Measurements from ENCODE around the gene FBXO45. TPM values are rescaled to one million over a fixed set of nuclear protein-coding genes. Genes with fewer than 3 reads are reported as not detected.

Gene FBXO45
- total and polyA plus RNA-seq, 4 experiments from 2014 or later = 3.0 to 12.0 (median 8.2) TPM

DNA sequence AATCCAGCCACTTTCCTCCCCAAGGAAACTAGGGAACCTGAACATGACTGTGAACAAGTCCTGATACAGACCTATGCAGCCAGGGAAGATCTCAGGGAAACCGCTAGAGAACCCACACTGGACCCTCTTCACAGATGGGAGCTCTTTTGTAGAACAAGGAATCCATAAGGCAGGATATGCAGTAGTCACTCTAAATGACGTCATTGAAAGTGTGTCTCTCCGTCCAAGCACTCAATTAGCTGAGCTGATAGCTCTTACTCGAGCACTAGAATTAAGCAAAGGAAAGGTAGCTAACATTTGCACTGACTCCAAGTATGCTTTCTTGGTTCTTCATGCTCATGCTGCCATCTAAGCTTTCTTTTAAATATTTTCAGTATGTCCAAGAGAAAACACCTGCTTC is 43.3 kb upstream of the FBXO45 start:
- no peaks in the 10 kb centered on the region for H3K27me3 ChIP-seq (ENCODE audit: insufficient read depth, low read length)
- peaks cover 0 to 5% (median 5%) of the 10 kb centered on the region in 4 donors for H3K4me1 Mint-ChIP-seq
- H3K9me3 Mint-ChIP-seq = peaks cover 0 to 25% (median 17%) of the 10 kb centered on the region in 8 donors
- H3K27me3 Mint-ChIP-seq = peaks cover 0 to 1% of the 10 kb centered on the region in 2 donors
- H3K27ac Mint-ChIP-seq = no peak overlapping the region
- no peak overlapping the region for H3K4me3 Mint-ChIP-seq
- peaks cover 0 to under 1% of the 10 kb centered on the region in 2 donors for H3K9me3 ChIP-seq (ENCODE audit: control insufficient read depth in 1 of 2, low read length in 2 of 2)
- no peak for DNase-seq
- intact Hi-C loops (cut with micrococcal nuclease) = no loop called here
- H3K27ac ChIP-seq (ENCODE audit: low read depth, low read length) = no peak overlapping the region
- H3K36me3 ChIP-seq (ENCODE audit: insufficient read depth, low read length) = no peaks in the 10 kb centered on the region
- ChIA-PET CTCF (ENCODE audit: partially characterized antibody) (interaction anchor here (0.6 to 9.8 kb wide), 5 partner anchors 9 to 269 kb away, joined by 3 to 113 read pairs (median 17); no protein-coding TSS in a partner anchor), POLR2A (ENCODE audit: partially characterized antibody) (no interaction called here)
- no peaks in the 10 kb centered on the region for H3K4me1 ChIP-seq (ENCODE audit: insufficient read depth, low read length)
- H3K36me3 Mint-ChIP-seq = peaks cover 7 to 10% of the 10 kb centered on the region in 2 donors
- H3K4me3 ChIP-seq (ENCODE audit: low read length in 2 of 2) = no peak overlapping the region

DNA sequence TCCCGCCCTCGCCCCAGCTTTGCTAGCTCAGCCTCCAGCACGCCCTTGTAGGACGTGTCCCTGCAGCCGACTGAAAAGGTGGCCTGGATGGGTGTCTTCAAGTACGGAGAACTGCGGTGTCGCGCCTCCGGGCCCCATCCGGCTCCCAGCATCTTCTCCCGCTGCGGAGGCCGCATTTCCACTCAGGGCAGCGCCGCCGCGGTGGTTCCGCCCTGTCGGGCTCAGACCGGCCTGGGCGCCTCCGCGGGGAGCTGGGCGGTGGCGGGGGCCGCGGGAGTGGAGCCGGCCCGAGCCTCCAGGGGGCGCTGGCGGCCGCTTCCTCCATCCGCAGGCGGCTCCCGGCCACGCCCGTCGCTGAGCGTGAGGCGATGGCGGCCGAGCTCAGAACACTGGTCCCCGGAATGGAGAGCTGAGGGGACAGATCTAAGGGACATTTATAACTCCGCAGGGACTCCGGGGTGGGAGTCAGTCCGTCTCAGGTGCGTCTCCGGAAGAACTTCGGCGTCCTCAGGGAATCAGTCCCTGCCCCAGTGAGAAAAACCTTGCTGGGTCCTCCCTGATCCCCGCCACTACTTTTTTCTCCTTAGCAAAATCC is 39.7 kb upstream of the FBXO45 start:
- Mint-ChIP-seq H3K4me1 (peaks cover 0 to 5% (median 5%) of the 10 kb centered on the region in 4 donors), H3K27me3 (peaks cover 0 to 5% of the 10 kb centered on the region in 2 donors), H3K9me3 (peaks cover 0 to 4% (median 0%) of the 10 kb centered on the region in 8 donors), H3K36me3 (no peaks in the 10 kb centered on the region), H3K27ac (peak overlapping the region in 5 of 7 donors; percentile 23 to 85 (median 46)), H3K4me3 (peak overlapping the region; percentile 42 to 84 (median 70))
- Histone ChIP-seq H3K27ac (ENCODE audit: low read depth, low read length) (no peak overlapping the region), H3K4me1 (ENCODE audit: insufficient read depth, low read length) (no peaks in the 10 kb centered on the region), H3K27me3 (ENCODE audit: insufficient read depth, low read length) (no peaks in the 10 kb centered on the region), H3K9me3 (ENCODE audit: control insufficient read depth in 1 of 2, low read length in 2 of 2) (no peaks in the 10 kb centered on the region), H3K36me3 (ENCODE audit: insufficient read depth, low read length) (no peaks in the 10 kb centered on the region), H3K4me3 (ENCODE audit: low read length in 2 of 2) (peak overlapping the region; percentile 47 to 60)
- peak; percentile 59 to 78 (median 66) for DNase-seq
- ChIA-PET CTCF (ENCODE audit: partially characterized antibody) (interaction anchor here (0.6 to 1.9 kb wide), 47 partner anchors 8 to 293 kb away, joined by 3 to 15 read pairs (median 4); partner anchors contain the start of genes FBXO45 and WDR53), POLR2A (ENCODE audit: partially characterized antibody) (interaction anchor here (0.7 to 2.1 kb wide), 12 partner anchors 15 to 414 kb away, joined by 3 to 29 read pairs (median 4); partner anchors contain the start of genes CEP19, DYNLT2B, FBXO45 and NCBP2)
- intact Hi-C loops (cut with micrococcal nuclease) = loop anchor here (1.0 to 2.0 kb wide), 3 partner anchors 25 to 156 kb away; partner anchors contain the start of genes FBXO45, RNF168 and WDR53

DNA sequence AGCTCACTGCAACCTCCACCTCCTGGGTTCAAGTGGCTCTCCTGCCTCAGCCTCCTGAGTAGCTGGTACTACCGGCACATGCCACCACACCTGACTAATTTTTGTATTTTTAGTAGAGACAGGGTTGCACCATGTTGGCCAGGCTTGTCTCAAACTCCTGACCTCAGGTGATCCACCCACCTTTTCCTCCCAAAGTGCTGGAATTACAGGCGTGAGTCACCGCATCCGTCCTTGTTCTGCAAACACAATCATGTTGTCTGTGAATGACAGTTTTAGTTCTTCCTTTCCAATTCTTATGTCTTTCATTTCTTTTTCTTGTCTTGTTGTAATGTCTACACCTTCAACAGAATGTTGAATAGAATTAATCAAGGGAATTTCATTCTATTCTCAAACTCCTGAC is 37.0 kb upstream of the FBXO45 start:
- Histone ChIP-seq H3K27ac (ENCODE audit: low read depth, low read length) (no peak overlapping the region), H3K27me3 (ENCODE audit: insufficient read depth, low read length) (no peaks in the 10 kb centered on the region), H3K9me3 (ENCODE audit: control insufficient read depth in 1 of 2, low read length in 2 of 2) (no peaks in the 10 kb centered on the region), H3K4me3 (ENCODE audit: low read length in 2 of 2) (no peak overlapping the region), H3K4me1 (ENCODE audit: insufficient read depth, low read length) (no peaks in the 10 kb centered on the region), H3K36me3 (ENCODE audit: insufficient read depth, low read length) (no peaks in the 10 kb centered on the region)
- ChIA-PET POLR2A (ENCODE audit: partially characterized antibody) (no interaction called here), CTCF (ENCODE audit: partially characterized antibody) (interaction anchor here (1.4 to 1.6 kb wide), 2 partner anchors 10 to 78 kb away, joined by 3 to 10 read pairs; no protein-coding TSS in a partner anchor)
- Mint-ChIP-seq H3K4me1 (peaks cover 0 to 7% (median 5%) of the 10 kb centered on the region in 4 donors), H3K36me3 (no peaks in the 10 kb centered on the region), H3K27me3 (peaks cover 0 to 5% of the 10 kb centered on the region in 2 donors), H3K27ac (peak overlapping the region in 1 of 7 donors; percentile 52), H3K4me3 (no peak overlapping the region), H3K9me3 (peaks cover 0 to 4% (median 0%) of the 10 kb centered on the region in 8 donors)
- no peak for DNase-seq
- intact Hi-C loops (cut with micrococcal nuclease) = no loop called here

DNA sequence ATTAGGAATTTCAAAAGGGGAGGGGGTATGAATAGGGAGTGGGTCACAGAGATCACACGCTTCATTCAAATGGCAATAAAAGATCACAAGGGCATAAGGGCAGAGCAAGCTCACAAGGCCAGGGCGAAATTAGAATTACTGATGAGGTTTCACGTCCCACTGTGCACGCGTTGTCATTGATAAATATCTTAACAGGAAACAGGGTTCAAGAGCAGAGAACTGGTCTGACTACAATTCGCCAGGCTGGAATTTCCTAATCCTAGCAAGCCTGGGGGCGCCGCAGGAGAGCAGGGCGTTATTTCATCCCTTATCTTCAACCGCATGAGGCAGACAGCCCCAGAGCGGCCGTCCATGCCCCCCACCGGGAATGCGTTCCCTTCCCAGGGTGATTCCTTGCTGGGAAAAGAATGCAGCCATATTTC is 35.2 kb upstream of the FBXO45 start:
- Mint-ChIP-seq H3K27ac (no peak overlapping the region), H3K4me3 (no peak overlapping the region), H3K9me3 (peaks cover 0 to 4% (median 0%) of the 10 kb centered on the region in 8 donors), H3K36me3 (no peaks in the 10 kb centered on the region), H3K4me1 (peaks cover 0 to 4% (median 4%) of the 10 kb centered on the region in 4 donors), H3K27me3 (peaks cover 0 to 4% of the 10 kb centered on the region in 2 donors)
- Histone ChIP-seq H3K36me3 (ENCODE audit: insufficient read depth, low read length) (no peaks in the 10 kb centered on the region), H3K27me3 (ENCODE audit: insufficient read depth, low read length) (no peaks in the 10 kb centered on the region), H3K4me3 (ENCODE audit: low read length in 2 of 2) (no peak overlapping the region), H3K4me1 (ENCODE audit: insufficient read depth, low read length) (no peaks in the 10 kb centered on the region), H3K9me3 (ENCODE audit: control insufficient read depth in 1 of 2, low read length in 2 of 2) (no peaks in the 10 kb centered on the region), H3K27ac (ENCODE audit: low read depth, low read length) (no peak overlapping the region)
- DNase-seq = no peak
- CTCF ChIA-PET (ENCODE audit: partially characterized antibody) = no interaction called here
- POLR2A ChIA-PET (ENCODE audit: partially characterized antibody) = no interaction called here
- intact Hi-C loops (cut with micrococcal nuclease) = no loop called here

DNA sequence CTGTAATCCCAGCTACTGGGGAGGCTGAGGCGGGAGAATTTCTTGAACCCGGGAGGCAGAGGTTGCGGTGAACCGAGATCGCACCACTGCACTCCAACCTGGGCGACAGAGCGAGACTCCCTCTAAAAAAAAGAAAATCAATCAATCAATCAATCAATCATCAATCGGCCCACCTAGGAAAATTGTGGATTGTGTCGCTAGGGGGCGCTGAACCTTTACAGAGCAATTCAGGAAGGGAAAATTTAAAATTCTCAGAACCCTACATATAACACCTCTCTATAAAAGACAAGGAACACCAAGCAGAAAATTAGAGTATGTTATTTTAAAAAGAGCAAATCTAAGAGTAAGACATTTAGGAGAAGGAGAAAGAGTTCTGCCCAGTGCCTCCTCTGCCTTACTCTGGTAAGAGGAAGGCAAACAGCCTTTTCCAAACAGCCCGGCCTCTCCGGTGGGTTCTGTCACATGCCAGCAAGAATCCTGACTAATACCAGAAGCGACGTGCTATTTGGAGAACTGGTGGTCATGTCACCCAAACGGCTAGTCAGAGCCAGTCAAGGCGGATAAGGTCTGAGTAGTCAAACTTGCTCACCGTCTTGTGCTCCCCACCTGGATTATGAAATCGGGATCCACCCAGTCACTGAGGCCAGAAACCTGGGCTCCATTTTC is 31.0 kb upstream of the FBXO45 start:
- Histone ChIP-seq H3K27ac (ENCODE audit: low read depth, low read length) (no peak overlapping the region), H3K9me3 (ENCODE audit: control insufficient read depth in 1 of 2, low read length in 2 of 2) (no peaks in the 10 kb centered on the region), H3K4me1 (ENCODE audit: insufficient read depth, low read length) (no peaks in the 10 kb centered on the region), H3K4me3 (ENCODE audit: low read length in 2 of 2) (no peak overlapping the region), H3K36me3 (ENCODE audit: insufficient read depth, low read length) (no peaks in the 10 kb centered on the region), H3K27me3 (ENCODE audit: insufficient read depth, low read length) (no peaks in the 10 kb centered on the region)
- Mint-ChIP-seq H3K9me3 (no peaks in the 10 kb centered on the region), H3K4me1 (peaks cover 0 to 3% (median 1%) of the 10 kb centered on the region in 4 donors), H3K27me3 (peaks cover 0 to 2% of the 10 kb centered on the region in 2 donors), H3K4me3 (no peak overlapping the region), H3K27ac (peak overlapping the region in 1 of 7 donors; percentile 19), H3K36me3 (no peaks in the 10 kb centered on the region)
- ChIA-PET CTCF (ENCODE audit: partially characterized antibody) (interaction anchor here (0.6 to 4.5 kb wide), 16 partner anchors 14 to 283 kb away, joined by 3 to 17 read pairs (median 4); partner anchors contain the start of genes FBXO45 and WDR53), POLR2A (ENCODE audit: partially characterized antibody) (interaction anchor here (1.0 kb wide), 1 partner anchor 72 kb away, joined by 4 read pairs; no protein-coding TSS in a partner anchor)
- intact Hi-C loops (cut with micrococcal nuclease) = loop anchor here (1.0 to 5.0 kb wide), 6 partner anchors 27 to 431 kb away; partner anchors contain the start of genes FBXO45, PIGZ and WDR53
- peak; percentile 40 to 62 (median 49) for DNase-seq

DNA sequence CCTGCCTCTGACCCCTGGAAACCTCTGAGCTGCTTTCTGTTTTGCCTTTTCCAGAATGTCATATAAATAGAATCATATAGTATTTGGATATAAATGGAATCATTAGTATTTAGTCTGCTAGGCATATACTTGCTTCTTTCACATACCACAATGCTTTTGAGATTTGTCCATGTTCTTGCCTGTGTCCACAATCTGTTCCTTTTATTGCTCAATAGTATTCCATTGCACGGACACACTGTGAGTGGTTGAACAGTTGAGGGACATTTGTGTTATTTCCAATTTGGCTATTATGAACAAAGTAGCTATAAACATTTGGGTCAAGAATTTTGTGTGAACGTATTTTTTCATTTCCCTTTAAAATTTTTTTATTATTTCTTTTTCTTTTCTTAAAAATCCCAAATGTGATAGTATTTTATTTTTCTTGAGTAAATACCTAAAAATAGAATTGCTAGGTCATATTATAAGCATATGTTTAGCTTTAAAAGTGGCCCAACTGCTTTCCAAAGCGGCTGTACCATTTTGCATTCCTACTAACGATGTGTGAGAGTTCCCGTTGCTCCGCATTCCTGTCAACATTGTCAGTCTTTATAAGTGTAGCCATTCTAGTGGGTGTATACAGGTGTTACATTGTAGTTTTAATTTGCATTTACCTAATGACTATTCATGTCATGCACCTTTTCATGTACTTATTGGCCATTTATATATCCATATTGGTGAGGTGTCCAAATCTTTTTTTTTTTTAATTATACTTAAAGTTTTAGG is 26.6 kb upstream of the FBXO45 start:
- Histone ChIP-seq H3K9me3 (ENCODE audit: control insufficient read depth in 1 of 2, low read length in 2 of 2) (no peaks in the 10 kb centered on the region), H3K4me3 (ENCODE audit: low read length in 2 of 2) (no peak overlapping the region), H3K27me3 (ENCODE audit: insufficient read depth, low read length) (no peaks in the 10 kb centered on the region), H3K27ac (ENCODE audit: low read depth, low read length) (no peak overlapping the region), H3K4me1 (ENCODE audit: insufficient read depth, low read length) (no peaks in the 10 kb centered on the region), H3K36me3 (ENCODE audit: insufficient read depth, low read length) (no peaks in the 10 kb centered on the region)
- H3K36me3 Mint-ChIP-seq = no peaks in the 10 kb centered on the region
- H3K27ac Mint-ChIP-seq = no peak overlapping the region
- intact Hi-C loops (cut with micrococcal nuclease) = no loop called here
- ChIA-PET CTCF (ENCODE audit: partially characterized antibody) (interaction anchor here (0.7 to 1.4 kb wide), 7 partner anchors 12 to 143 kb away, joined by 3 to 4 read pairs (median 3); partner anchors contain the start of genes FBXO45 and WDR53), POLR2A (ENCODE audit: partially characterized antibody) (interaction anchor here (0.9 kb wide), 1 partner anchor 27 kb away, joined by 4 read pairs; no protein-coding TSS in a partner anchor)
- DNase-seq = no peak
- H3K4me3 Mint-ChIP-seq = no peak overlapping the region
- H3K9me3 Mint-ChIP-seq = no peaks in the 10 kb centered on the region
- no peaks in the 10 kb centered on the region for H3K27me3 Mint-ChIP-seq
- H3K4me1 Mint-ChIP-seq = peaks cover 0 to 2% (median under 1%) of the 10 kb centered on the region in 4 donors
